ENCODE data around the gene ARID5B.

ARID5B gene

DNA sequence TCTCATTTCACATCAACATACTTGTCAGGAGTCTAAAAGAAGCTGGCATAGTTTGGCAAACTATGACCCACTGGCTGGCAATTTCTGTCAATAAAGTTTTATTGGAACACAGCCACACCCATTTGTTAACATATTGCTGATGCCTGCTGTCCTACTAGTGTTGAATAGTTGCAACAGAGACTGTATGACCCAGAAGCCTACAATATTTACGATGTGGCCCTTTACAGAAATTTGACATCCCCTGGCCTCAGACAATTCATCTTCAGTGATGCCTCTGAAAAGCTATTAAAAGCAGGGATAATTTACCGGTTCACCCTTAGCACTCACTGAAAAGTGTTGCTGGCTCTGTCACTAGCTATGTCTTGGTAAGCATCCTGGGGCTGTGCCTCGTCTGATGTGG lies 155.2 kb downstream of the ARID5B start:
- Histone ChIP-seq H3K4me3 (ENCODE audit: low read depth, low read length) (no peak overlapping the region), H3K27me3 (ENCODE audit: insufficient read depth, low read depth, severe bottlenecking) (no peaks in the 10 kb centered on the region), H3K27ac (no peak overlapping the region), H3K9me3 (ENCODE audit: severe bottlenecking) (no peaks in the 10 kb centered on the region), H3K36me3 (no peaks in the 10 kb centered on the region)
- no peak for TF ChIP-seq CTCF (IDR thresholded peaks at IDR 0.05; ENCODE audit: low read depth, low read length)
- DNase-seq, result no peak

- TF ChIP-seq CTCF (IDR thresholded peaks at IDR 0.05; ENCODE audit: low read depth, low read length), result no peak
- H3K36me3 ChIP-seq, result no peaks in the 10 kb centered on the region
- H3K27me3 ChIP-seq (ENCODE audit: insufficient read depth, low read depth, severe bottlenecking), result no peaks in the 10 kb centered on the region
- no peaks in the 10 kb centered on the region for H3K9me3 ChIP-seq (ENCODE audit: severe bottlenecking)
- DNase-seq, result no peak
- no peak overlapping the region for H3K27ac ChIP-seq
- H3K4me3 ChIP-seq (ENCODE audit: low read depth, low read length), result no peak overlapping the region
These were observed 155.9 kb downstream of the ARID5B start for GRCh38 chr10:62057359-62057758.

DNA sequence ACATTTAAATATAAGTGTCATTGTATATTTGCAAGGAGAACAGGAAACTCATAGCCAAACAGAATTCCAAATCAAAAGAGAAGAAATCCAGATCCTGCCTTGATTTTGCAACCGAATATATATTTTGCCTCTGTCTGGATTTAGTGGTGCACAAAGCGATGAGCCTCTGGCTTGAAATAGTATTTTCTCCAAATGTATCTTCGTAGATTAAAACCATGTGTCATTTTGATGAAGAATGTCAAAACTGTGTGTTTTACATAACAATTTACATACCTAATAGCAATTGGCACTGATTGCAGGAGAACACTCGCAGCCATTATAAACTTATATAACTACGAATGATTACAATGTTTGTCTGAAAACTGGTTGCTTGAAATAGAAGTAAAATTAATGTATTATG lies 156.4 kb downstream of the ARID5B start:
- Histone ChIP-seq H3K4me3 (ENCODE audit: low read depth, low read length) (no peak overlapping the region), H3K27me3 (ENCODE audit: insufficient read depth, low read depth, severe bottlenecking) (no peaks in the 10 kb centered on the region), H3K27ac (no peak overlapping the region), H3K9me3 (ENCODE audit: severe bottlenecking) (no peaks in the 10 kb centered on the region), H3K36me3 (no peaks in the 10 kb centered on the region)
- TF ChIP-seq CTCF (IDR thresholded peaks at IDR 0.05; ENCODE audit: low read depth, low read length), result no peak
- no peak for DNase-seq

DNA sequence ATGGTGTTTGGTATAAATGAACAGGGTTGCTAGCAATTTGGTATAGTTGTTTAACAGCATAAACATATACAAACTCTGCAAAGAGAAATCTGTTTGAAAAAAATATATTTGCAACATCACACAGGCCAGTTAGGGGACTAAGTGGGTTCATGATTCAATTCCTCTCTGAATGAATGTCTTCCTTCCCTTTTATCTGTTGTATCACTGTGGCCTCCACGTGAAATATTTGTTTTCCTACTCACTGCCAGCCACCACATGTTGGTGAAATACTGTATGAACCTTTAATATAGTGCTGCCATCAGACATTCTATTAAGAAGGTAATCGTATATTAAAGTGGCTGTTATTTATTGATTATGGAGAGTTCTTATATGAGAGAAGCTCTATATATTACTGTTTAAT lies 157.0 kb downstream of the ARID5B start:
- no peaks in the 10 kb centered on the region for H3K9me3 ChIP-seq (ENCODE audit: severe bottlenecking)
- DNase-seq, result no peak
- H3K4me3 ChIP-seq (ENCODE audit: low read depth, low read length), result no peak overlapping the region
- H3K27ac ChIP-seq, result no peak overlapping the region
- TF ChIP-seq CTCF (IDR thresholded peaks at IDR 0.05; ENCODE audit: low read depth, low read length), result no peak
- H3K27me3 ChIP-seq (ENCODE audit: insufficient read depth, low read depth, severe bottlenecking), result no peaks in the 10 kb centered on the region
- H3K36me3 ChIP-seq, result no peaks in the 10 kb centered on the region

- DNase-seq, result no peak
- Histone ChIP-seq H3K36me3 (no peaks in the 10 kb centered on the region), H3K4me3 (ENCODE audit: low read depth, low read length) (no peak overlapping the region), H3K27me3 (ENCODE audit: insufficient read depth, low read depth, severe bottlenecking) (no peaks in the 10 kb centered on the region), H3K9me3 (ENCODE audit: severe bottlenecking) (no peaks in the 10 kb centered on the region), H3K27ac (no peak overlapping the region)
- TF ChIP-seq CTCF (IDR thresholded peaks at IDR 0.05; ENCODE audit: low read depth, low read length), result no peak
These were observed 157.4 kb downstream of the ARID5B start for GRCh38 chr10:62058896-62059216.

- no peak for TF ChIP-seq CTCF (IDR thresholded peaks at IDR 0.05; ENCODE audit: low read depth, low read length)
- Histone ChIP-seq H3K27ac (no peak overlapping the region), H3K27me3 (ENCODE audit: insufficient read depth, low read depth, severe bottlenecking) (no peaks in the 10 kb centered on the region), H3K4me3 (ENCODE audit: low read depth, low read length) (no peak overlapping the region), H3K9me3 (ENCODE audit: severe bottlenecking) (no peaks in the 10 kb centered on the region), H3K36me3 (no peaks in the 10 kb centered on the region)
- no peak for DNase-seq
These were observed 157.9 kb downstream of the ARID5B start for GRCh38 chr10:62059217-62059920.

Data from WERI-Rb-1 (cell line).